GM21423 (cell line): Measurements from ENCODE around the gene C16orf74.

ENCODE experiments used
- ATAC-seq: cut with Tn5 transposase; IDR thresholded peaks from one replicate; pipeline ENCODE4 v1.9.1; 2021; ENCODE audit warnings: mild to moderate bottlenecking, moderate library complexity; ENCODE audit not compliant: unreplicated experiment

Gene C16orf74

GRCh38 chr16:85751698-85752501, 1.0 kb upstream of the C16orf74 start:
- no peak for ATAC-seq

DNA sequence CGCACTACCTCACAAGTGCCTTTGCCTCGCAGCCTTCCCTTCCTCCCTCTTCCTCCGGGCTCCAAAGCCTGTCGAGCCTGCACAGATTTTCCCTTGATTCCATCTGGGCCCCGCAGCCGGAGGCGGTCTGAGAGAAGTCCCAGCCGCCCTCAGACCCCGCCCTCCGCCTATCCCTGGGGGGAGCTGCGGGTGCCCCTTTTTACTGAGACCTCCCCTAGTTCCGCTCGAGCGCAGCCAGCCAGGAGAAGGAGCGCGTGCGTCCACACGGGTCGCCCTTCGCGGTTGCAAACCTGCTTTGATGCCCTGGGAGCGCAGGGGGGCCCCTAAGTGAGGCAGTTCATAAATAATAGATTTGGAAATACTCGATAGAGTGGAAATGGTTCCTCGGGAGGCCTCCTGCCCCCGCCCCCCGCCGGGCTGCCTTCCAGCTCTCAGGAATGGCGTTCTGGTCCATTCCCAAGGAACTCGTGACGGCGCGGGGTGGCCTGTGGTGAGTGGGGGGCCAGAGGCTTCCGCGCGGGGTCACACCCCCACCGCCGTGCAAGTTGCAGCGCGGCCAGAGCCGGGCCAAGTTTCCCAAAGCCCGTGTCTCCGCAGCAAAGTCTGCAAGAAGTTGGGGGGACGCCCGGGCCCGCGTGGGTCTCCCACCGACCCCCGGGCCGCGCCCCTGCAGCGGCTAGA, 610 bp downstream of the C16orf74 start:
- no peak for ATAC-seq

DNA sequence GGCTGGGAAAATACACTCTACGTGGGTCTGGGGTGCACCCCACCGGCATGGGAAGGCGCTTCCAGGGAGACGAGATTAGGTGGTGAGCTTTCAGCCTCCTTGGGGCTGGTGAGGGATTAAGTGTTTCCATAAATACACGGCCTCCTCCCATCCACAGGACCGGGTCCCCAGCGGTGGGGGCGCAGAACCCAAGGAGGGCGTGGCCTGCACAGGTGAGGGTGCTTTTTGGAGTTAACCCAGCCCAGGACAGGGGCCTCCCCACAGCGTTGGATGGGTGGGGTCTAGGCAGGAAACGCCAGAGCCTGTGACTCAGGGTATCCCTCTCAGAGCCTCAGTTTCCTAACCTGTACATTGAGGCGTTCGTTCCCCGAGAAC, 1.1 kb downstream of the C16orf74 start:
- no peak for ATAC-seq

GRCh38 chr16:85746460-85747215, 4.3 kb downstream of the C16orf74 start:
- no peak for ATAC-seq

GRCh38 chr16:85738923-85739715, 11.8 kb downstream of the C16orf74 start:
- ATAC-seq, result no peak

- ATAC-seq, result no peak
Measured at GRCh38 chr16:85736921-85737320, 14.0 kb downstream of the C16orf74 start.

DNA sequence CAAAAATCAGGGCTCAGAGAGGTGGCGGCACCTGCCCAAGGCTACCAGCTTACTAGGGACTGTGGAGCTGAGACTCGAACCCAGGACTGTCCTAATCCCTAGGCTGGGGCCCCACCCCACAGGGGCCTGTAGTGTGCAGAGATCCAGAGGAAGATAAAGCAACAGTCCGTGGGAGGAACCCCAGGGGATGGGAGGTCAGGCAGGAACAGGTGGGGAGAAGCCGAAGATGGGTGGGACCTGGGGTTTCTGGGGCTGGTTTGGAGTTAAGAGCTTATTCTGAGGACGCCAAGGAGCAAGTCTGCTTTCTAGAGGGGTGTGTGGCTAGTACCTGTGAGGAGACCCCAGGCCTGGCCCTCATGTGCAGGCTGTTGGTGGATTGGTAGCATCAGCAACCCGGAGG, 14.9 kb downstream of the C16orf74 start:
- ATAC-seq, result no peak

DNA sequence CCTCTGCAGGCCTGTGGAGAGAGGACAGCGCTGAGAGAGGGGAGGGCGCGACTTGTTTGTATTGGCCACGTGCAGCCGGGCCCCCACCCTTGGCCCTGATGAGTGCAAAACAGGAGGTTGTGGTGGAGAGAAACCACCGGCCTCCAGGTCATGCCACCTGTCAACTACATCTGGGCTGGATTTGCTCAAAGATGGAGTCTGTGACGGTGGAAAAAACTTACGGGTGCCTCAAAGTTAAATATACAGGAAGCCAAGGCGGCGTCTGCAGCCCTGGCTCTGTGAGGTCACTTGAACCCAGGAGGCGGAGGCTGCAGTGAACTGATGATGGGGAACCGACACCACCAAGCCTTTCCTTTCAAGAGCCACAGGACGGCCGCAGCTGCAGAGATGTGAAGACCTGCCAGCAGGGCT, 15.7 kb downstream of the C16orf74 start:
- ATAC-seq, result peak; percentile 78

- ATAC-seq, result no peak
Measured at GRCh38 chr16:85734311-85735017, 16.4 kb downstream of the C16orf74 start.

DNA sequence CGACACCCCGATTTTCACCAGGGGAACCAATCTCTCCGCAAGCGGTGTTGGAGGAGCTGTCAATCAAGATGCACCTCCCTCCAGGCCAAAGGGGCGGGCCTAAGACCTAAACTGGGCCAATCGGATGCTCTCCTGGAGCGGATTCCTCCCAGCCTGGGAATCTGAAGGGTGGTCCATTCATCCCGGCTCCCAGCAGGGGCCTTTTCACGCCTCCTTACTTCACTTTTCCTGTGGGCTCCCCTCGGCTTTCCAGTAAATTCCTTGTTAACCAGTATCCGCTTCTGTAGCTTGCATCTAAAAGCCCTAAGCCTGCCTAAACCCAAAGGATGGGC, 17.1 kb downstream of the C16orf74 start:
- no peak for ATAC-seq

GRCh38 chr16:85733155-85733838, 17.6 kb downstream of the C16orf74 start:
- no peak for ATAC-seq

DNA sequence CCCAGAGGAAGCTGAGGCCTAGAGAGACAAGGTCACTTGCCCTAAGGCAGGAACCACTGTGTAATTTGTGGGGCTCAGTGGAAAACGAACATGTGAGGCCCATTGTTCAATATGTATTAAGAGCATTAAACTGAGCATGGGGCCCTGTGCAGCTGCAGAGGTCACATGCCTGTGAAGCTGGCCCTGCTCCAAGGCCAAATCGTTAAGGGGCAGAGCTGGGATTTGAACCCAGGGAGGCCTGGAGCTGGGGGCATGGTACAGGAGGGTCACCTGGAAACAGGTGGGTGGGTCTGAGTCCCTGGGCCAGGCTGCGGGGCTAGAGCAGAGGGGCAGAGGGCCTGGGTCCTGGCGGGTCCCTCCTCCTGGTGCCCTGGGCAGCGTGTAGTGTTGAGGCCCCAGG, 19.7 kb downstream of the C16orf74 start:
- no peak for ATAC-seq

GRCh38 chr16:85730186-85730465, 20.8 kb downstream of the C16orf74 start:
- no peak for ATAC-seq

DNA sequence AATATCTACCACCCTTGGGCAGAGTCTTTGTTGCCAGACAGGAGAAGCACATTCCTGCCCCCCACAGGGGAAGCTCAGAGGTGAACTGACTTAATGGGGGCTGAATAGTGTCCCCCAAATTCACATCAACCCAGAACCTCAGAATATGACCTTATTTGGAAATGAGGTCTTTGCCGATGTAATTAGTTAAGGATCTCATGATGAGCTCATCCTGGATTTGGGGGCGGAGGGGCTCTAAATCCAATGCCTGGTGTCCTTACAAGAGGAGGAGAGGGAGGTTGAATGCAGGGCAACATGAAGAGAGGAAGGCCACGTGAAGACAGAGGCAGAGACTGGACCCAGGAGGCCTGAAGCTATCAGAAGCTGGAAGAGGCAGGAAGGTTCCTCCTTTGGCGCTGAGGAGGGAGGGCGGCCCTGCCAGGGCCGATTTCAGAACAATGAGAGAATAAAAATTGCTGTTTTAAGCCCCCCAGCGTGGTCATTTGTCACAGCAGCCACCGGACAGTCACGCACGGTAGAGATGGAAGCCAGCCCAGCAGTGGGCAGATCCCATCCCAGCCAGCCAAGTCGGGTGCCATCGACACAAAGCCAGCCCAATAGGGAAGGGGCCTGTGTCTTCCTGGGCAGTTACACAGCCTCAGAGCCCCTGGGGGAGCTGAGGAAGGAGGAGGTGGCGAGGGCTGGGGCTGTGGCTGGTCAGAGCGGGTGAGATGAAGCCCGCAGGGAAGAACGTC, 21.3 kb downstream of the C16orf74 start:
- ATAC-seq, result no peak

DNA sequence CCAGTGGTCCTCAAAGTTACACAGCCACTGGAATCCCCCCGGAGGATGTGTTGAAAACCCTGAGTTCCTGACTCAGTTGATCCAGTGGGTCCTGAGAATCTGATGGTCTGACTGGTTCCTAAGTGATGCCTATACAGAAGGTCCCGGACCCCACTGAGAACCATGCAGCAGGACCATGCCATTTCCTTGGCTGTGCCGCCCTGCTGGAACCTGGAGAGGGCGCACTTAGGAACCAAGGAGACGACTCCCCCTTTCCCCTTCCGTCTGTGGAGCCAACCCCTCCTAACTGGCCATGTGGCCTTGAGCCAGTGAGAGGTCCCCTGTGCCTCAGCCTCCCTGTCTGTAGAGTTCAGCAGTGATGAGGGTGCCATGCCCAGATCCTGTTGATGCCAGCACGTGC, 22.0 kb downstream of the C16orf74 start:
- no peak for ATAC-seq

GRCh38 chr16:85724936-85725335, 26.0 kb downstream of the C16orf74 start:
- no peak for ATAC-seq

DNA sequence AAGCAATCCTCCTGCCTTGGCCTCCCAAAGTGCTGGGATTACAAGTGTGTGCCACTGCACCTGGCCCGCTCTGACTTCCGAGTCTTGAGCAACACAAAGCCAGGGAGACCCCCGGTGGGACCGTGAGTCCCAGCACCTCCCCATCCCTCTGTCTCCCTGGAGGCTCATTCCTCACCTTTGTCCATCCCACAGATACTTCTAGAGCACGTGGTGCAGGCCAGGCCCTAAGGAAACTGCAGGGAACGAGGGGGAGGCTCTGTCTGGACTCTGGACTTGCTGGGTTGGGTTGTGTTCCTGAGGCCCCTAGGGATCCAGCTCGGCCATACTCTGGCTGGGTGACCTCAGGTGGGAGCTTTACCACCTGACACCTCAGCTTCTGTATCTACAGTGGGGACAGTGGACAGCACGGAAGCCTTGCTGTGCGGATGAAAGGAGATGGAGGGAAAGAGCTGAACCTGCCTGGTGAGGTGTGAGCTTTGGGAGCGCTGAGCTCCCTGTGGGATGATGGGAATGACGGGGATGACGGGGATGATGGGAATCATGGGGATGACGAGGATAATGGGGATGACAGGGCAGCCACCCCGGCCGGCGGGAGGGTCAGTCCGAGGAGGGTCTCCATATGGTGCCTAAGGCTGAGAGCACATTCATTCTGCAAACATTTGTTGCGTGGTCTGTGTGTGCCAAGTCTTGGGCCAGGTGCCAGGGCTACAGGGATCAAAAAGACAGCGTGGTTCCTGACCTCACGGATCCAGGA, 26.6 kb downstream of the C16orf74 start:
- no peak for ATAC-seq

DNA sequence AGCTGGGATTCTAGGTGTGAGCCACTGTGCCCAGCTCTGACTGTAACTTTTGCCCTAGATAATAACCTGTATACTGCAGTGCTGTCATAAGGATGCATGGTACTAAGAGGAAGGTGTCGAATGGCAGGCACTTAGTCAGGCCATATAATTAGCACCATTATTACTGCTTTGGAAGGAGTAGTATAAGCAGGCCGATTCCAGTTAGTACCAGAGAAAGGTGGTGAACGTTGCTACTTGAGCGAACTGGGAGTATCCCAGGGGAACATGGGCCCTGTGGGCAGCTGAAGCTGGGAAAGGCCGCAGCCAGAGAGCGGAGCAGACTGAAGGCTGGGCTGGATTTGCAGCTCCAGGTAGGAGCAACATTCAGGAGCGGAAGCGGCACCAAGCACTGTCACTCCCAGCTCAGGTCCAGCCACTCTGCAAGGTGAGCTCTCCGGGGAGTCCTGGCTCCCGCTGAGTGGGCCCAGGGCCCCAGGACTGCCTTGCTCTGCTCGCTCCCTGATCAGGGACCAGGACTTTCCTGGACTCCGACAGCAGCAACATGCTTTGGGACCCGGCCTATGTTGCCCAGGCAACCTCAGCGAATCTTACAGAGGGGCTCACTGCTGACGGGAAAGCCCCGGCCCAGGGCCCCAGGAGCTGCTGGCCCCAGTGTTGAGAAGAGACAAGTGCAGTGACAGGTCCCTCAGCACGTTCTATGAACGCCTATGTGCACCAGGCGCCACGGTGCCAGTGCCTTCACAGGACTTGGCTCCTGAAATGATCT, 28.6 kb downstream of the C16orf74 start:
- ATAC-seq, result no peak
